Measurements from ENCODE around the gene SEC24D. TPM values are rescaled to one million over a fixed set of nuclear protein-coding genes. Genes with fewer than 3 reads are reported as not detected.

The SEC24D gene
- total and polyA plus RNA-seq, 2 of the 8 experiments (the other 6 are each of a cell fraction or from before 2014, with no cell fraction given): 28.9 to 91.6 TPM

- no peak for TF ChIP-seq JUN (IDR thresholded peaks at IDR 0.05; ENCODE audit: low read depth, low read length)
These were observed 96.8 kb downstream of the SEC24D start (continued) for GRCh38 chr4:118739022-118739713.
